NCI-H1436 (cell line): ENCODE data around the gene ZBTB46.
"Not testable (repeated sequence)": the region's sequence is repeated elsewhere in the genome, so short reads cannot be mapped to it uniquely, and the experiment has no call there.

Experiments
- DNase-seq: peaks from one replicate; lab custom pipeline; 2025; lab: John Stamatoyannopoulos, UW

ZBTB46 gene

GRCh38 chr20:63830841-63831588, at the start of gene ZBTB46:
TSS of gene ZBTB46 (minus strand) at chr20:63831264. CDS start at chr20:63790757, 40,507 bp downstream.
- peak; percentile 19 for DNase-seq

GRCh38 chr20:63878899-63879663, 48.0 kb upstream of the ZBTB46 start:
- DNase-seq = no peak

GRCh38 chr20:63877755-63878470, 46.8 kb upstream of the ZBTB46 start:
- no peak for DNase-seq

GRCh38 chr20:63876489-63877036, 45.5 kb upstream of the ZBTB46 start:
- DNase-seq = no peak

GRCh38 chr20:63874241-63874640, 43.2 kb upstream of the ZBTB46 start:
- not testable (repeated sequence) for DNase-seq

GRCh38 chr20:63873477-63873971, 42.5 kb upstream of the ZBTB46 start:
- no peak for DNase-seq

GRCh38 chr20:63868264-63868663, 37.2 kb upstream of the ZBTB46 start:
- no peak for DNase-seq

GRCh38 chr20:63867042-63867441, 36.0 kb upstream of the ZBTB46 start:
- DNase-seq = not testable (repeated sequence)

GRCh38 chr20:63864978-63865640, 34.0 kb upstream of the ZBTB46 start, which contains the start of gene TPD52L2:
TSS of gene TPD52L2 (plus strand) at chr20:63865270. CDS start at chr20:63865366, 96 bp downstream.
- peak; percentile 98 for DNase-seq

GRCh38 chr20:63864545-63864977, 33.5 kb upstream of the ZBTB46 start:
- DNase-seq = no peak

GRCh38 chr20:63863798-63864544, 32.9 kb upstream of the ZBTB46 start:
- DNase-seq = peak; percentile 66

- no peak for DNase-seq
These were observed 32.1 kb upstream of the ZBTB46 start for GRCh38 chr20:63863021-63863797.

GRCh38 chr20:63861981-63862901, 31.2 kb upstream of the ZBTB46 start:
- DNase-seq = no peak

GRCh38 chr20:63861365-63861934, 30.4 kb upstream of the ZBTB46 start, which contains the start of gene ABHD16B:
TSS of gene ABHD16B (plus strand) at chr20:63861498. CDS start at chr20:63861541, 43 bp downstream.
- DNase-seq = no peak

- no peak for DNase-seq
These were observed 29.4 kb upstream of the ZBTB46 start for GRCh38 chr20:63860325-63861051.

- DNase-seq = no peak
These were observed 28.2 kb upstream of the ZBTB46 start for GRCh38 chr20:63859166-63859699.
